ENCODE results near the gene KRT20.

DNA sequence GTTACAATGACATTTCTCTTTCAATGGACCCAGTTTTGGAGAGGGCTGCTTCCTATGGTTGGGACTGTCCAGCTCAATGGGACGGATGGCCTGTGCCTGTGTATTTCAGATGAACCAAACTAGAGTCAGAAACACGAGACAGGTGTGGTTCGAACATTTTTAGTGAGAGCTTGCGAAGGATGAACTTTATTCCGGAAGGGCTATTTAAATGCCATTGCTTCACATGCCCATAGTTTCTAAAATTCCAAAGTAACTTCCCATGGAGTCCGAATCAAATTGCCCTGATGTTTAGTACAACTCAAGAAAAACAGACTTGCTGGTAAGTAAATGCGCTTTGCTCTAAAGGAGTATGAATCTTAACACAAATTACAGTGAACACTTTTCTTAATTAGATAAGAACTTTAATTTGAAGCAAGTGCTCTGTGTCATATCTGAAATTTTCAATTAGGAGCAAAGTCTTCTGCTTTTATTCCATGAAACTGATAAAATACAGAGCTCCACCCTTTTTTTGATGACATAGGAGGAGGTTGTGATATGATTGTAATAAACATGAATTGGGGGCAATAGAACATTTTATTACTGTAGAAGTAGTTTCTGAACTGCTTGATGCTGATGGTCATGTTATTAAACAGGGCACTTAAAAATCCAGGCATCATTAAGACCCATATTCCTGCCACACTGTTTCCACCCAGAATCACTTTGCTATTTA, 1.3 kb downstream of the KRT20 start:
- TF ChIP-seq, protein P1, sequence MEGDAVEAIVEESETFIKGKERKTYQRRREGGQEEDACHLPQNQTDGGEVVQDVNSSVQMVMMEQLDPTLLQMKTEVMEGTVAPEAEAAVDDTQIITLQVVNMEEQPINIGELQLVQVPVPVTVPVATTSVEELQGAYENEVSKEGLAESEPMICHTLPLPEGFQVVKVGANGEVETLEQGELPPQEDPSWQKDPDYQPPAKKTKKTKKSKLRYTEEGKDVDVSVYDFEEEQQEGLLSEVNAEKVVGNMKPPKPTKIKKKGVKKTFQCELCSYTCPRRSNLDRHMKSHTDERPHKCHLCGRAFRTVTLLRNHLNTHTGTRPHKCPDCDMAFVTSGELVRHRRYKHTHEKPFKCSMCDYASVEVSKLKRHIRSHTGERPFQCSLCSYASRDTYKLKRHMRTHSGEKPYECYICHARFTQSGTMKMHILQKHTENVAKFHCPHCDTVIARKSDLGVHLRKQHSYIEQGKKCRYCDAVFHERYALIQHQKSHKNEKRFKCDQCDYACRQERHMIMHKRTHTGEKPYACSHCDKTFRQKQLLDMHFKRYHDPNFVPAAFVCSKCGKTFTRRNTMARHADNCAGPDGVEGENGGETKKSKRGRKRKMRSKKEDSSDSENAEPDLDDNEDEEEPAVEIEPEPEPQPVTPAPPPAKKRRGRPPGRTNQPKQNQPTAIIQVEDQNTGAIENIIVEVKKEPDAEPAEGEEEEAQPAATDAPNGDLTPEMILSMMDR (IDR thresholded peaks at IDR 0.05; ENCODE audit: insufficient read depth, low read depth, low read length): no peak
- no peak for TF ChIP-seq EZH2 (IDR thresholded peaks at IDR 0.05; ENCODE audit: insufficient read depth, low read length)

Data from astrocyte (in vitro differentiated cells and primary cell).